ENCODE data around the gene NES. TPM values are rescaled to one million over a fixed set of nuclear protein-coding genes. Genes with fewer than 3 reads are reported as not detected.

NES gene
- total and polyA plus RNA-seq, 2 of the 8 experiments (the other 6 are each of a cell fraction or from before 2014, with no cell fraction given), result 13.3 to 135 TPM

DNA sequence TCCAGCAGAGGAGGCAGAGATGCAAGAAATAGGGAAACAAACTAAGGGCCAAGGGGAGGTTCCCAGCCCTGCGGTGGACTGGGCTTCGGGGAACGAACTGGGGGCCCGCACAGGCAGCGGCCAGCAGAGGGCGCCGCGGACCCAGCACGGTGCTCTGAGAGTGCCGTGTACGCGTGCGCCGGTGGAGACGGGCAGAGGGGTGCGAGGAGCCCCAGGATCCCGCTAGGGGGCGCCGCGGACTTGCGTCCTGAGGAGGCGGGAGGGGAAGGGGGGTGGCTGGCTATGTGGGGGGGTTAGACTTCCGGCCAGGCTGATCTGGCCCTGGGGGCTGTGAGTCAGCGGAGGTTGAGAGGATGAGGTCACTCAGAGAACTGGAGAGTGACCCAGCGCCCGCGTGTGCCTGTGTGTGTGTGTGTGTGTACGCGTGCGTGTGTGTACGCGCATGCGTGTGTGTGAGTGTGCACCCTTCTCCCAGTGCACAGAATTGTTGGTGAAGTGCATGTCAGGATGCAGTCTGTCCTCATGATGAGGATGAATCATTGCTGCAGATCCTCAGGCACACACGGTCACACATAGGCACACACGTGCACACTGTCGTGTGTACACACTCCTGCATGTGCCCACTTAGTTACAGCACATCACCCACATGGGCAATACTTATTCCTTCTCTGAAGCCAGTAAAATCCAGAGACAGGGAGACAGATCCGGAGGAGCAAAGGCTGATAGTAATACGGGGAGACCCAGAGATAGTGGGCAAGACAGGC lies 17.0 kb downstream of the NES start (continued):
- TF ChIP-seq, protein P1, sequence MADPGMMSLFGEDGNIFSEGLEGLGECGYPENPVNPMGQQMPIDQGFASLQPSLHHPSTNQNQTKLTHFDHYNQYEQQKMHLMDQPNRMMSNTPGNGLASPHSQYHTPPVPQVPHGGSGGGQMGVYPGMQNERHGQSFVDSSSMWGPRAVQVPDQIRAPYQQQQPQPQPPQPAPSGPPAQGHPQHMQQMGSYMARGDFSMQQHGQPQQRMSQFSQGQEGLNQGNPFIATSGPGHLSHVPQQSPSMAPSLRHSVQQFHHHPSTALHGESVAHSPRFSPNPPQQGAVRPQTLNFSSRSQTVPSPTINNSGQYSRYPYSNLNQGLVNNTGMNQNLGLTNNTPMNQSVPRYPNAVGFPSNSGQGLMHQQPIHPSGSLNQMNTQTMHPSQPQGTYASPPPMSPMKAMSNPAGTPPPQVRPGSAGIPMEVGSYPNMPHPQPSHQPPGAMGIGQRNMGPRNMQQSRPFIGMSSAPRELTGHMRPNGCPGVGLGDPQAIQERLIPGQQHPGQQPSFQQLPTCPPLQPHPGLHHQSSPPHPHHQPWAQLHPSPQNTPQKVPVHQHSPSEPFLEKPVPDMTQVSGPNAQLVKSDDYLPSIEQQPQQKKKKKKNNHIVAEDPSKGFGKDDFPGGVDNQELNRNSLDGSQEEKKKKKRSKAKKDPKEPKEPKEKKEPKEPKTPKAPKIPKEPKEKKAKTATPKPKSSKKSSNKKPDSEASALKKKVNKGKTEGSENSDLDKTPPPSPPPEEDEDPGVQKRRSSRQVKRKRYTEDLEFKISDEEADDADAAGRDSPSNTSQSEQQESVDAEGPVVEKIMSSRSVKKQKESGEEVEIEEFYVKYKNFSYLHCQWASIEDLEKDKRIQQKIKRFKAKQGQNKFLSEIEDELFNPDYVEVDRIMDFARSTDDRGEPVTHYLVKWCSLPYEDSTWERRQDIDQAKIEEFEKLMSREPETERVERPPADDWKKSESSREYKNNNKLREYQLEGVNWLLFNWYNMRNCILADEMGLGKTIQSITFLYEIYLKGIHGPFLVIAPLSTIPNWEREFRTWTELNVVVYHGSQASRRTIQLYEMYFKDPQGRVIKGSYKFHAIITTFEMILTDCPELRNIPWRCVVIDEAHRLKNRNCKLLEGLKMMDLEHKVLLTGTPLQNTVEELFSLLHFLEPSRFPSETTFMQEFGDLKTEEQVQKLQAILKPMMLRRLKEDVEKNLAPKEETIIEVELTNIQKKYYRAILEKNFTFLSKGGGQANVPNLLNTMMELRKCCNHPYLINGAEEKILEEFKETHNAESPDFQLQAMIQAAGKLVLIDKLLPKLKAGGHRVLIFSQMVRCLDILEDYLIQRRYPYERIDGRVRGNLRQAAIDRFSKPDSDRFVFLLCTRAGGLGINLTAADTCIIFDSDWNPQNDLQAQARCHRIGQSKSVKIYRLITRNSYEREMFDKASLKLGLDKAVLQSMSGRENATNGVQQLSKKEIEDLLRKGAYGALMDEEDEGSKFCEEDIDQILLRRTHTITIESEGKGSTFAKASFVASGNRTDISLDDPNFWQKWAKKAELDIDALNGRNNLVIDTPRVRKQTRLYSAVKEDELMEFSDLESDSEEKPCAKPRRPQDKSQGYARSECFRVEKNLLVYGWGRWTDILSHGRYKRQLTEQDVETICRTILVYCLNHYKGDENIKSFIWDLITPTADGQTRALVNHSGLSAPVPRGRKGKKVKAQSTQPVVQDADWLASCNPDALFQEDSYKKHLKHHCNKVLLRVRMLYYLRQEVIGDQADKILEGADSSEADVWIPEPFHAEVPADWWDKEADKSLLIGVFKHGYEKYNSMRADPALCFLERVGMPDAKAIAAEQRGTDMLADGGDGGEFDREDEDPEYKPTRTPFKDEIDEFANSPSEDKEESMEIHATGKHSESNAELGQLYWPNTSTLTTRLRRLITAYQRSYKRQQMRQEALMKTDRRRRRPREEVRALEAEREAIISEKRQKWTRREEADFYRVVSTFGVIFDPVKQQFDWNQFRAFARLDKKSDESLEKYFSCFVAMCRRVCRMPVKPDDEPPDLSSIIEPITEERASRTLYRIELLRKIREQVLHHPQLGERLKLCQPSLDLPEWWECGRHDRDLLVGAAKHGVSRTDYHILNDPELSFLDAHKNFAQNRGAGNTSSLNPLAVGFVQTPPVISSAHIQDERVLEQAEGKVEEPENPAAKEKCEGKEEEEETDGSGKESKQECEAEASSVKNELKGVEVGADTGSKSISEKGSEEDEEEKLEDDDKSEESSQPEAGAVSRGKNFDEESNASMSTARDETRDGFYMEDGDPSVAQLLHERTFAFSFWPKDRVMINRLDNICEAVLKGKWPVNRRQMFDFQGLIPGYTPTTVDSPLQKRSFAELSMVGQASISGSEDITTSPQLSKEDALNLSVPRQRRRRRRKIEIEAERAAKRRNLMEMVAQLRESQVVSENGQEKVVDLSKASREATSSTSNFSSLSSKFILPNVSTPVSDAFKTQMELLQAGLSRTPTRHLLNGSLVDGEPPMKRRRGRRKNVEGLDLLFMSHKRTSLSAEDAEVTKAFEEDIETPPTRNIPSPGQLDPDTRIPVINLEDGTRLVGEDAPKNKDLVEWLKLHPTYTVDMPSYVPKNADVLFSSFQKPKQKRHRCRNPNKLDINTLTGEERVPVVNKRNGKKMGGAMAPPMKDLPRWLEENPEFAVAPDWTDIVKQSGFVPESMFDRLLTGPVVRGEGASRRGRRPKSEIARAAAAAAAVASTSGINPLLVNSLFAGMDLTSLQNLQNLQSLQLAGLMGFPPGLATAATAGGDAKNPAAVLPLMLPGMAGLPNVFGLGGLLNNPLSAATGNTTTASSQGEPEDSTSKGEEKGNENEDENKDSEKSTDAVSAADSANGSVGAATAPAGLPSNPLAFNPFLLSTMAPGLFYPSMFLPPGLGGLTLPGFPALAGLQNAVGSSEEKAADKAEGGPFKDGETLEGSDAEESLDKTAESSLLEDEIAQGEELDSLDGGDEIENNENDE (IDR thresholded peaks at IDR 0.05; ENCODE audit: insufficient replicate concordance, low read length), result no peak
- TF ChIP-seq SUZ12 (IDR thresholded peaks at IDR 0.05; ENCODE audit: low read length) (no peak), POLR2A (IDR thresholded peaks at IDR 0.05; ENCODE audit: control extremely low read depth in 1 of 2, low read depth in 2 of 2, low read length in 2 of 2) (peak in 1 of 2 experiments; percentile 30; a peak in 1 of 3 replicates), BACH1 (IDR thresholded peaks at IDR 0.05; ENCODE audit: low read length) (peak; percentile 61; the same call in 1 of the 2 replicates), KDM4A (IDR thresholded peaks at IDR 0.05; ENCODE audit: low read depth, low read length, severe bottlenecking) (no peak), KDM5A (IDR thresholded peaks at IDR 0.05; ENCODE audit: low read length) (no peak), RXRA (IDR thresholded peaks at IDR 0.05; ENCODE audit: insufficient read depth, low read depth, low read length) (0 out of 2 replicates have a peak, but pooled peaks have one; percentile 18), SRF (IDR thresholded peaks at IDR 0.05; ENCODE audit: low read depth, low read length) (peak; percentile 45; the same call in 1 of the 2 replicates)
